Renal pelvis (tissue), 12 donors: ENCODE data around the gene IGSF10. TPM values are rescaled to one million over a fixed set of nuclear protein-coding genes. Genes with fewer than 3 reads are reported as not detected.
"Not testable (repeated sequence)": the region's sequence is repeated elsewhere in the genome, so short reads cannot be mapped to it uniquely, and the experiment has no call there.

Experiments used
- DNase-seq: peaks from one replicate; pipeline ENCODE4 v3.0.0-alpha.2; 2013
- long read RNA-seq, 16 experiments: transcript quantifications; one replicate each; lab custom pipeline, GENCODE V29; 2026
- polyA plus RNA-seq, 3 donors: library from polyadenylated mRNA; unstranded; fragments of 120-200 nt; gene quantifications; one replicate each; pipeline ENCODE4 v1.2.1, GENCODE V29; 2013; ENCODE audit not compliant: insufficient read length in 3 of 3

Gene IGSF10
- 1 to 10 TPM; 2.3 to 2.8 (median 2.4) TPM for polyA plus RNA-seq
- long read RNA-seq, donor 1: 0 reads
- long read RNA-seq, donor 2: 0 reads
- long read RNA-seq, donor 3: 0 reads
- long read RNA-seq, donor 4: 0 reads
- long read RNA-seq, donor 5: 0 reads
- long read RNA-seq, donor 6: 0 reads
- long read RNA-seq, donor 7: 0 reads
- long read RNA-seq, donor 8: 0 reads
- long read RNA-seq, donor 9: 0 reads
- long read RNA-seq, donor 10: 0 reads
- long read RNA-seq, donor 11: 0 reads
- long read RNA-seq, donor 12: 0 reads
- long read RNA-seq, donor 13: 0 reads
- long read RNA-seq, donor 14: 0 reads
- long read RNA-seq, donor 15: 0 reads
- long read RNA-seq, donor 16: 0 reads

DNA sequence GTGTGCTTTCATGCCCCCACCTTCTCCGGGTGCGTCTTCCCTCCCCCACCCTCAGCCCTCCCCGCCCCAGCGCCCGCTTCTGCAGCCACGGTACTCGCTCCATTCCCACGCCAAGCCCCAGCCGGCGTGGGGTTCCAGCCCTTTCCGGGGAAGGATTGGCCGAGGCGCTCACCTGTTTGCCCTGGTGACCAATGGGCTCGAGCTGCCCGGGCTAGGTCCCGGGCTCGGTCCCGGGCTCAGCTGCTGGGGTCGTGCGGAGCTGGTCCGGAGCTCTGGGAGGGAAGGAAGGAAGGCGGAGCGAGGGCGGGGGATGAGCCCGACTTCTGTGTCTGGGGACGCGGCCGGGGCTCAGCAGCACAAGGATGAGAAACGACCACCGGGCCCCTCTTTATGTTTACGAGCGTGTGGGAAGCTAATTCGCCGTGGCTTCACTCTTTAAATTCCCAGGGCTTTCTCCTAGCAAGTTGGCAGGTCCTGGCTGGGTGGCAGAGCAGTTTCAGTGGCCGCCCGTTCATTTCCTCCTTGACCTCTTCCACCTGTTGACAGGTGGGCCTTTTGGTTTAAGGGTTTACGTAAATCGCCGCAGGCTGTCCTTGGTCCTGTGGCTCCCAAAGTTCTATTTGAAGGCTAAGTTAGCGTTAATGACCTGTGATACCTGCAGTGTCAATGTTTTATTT is at the start of gene IGSF10:
Gene IGSF10 (minus strand): TSS at position 288 of the 677 bp plus-strand sequence. CDS start 2,352 bp downstream, outside the sequence.
- peak; percentile 12 for DNase-seq

- not testable (repeated sequence) for DNase-seq
Observed at GRCh38 chr3:151509468-151510135, 48.7 kb upstream of the IGSF10 start.

DNA sequence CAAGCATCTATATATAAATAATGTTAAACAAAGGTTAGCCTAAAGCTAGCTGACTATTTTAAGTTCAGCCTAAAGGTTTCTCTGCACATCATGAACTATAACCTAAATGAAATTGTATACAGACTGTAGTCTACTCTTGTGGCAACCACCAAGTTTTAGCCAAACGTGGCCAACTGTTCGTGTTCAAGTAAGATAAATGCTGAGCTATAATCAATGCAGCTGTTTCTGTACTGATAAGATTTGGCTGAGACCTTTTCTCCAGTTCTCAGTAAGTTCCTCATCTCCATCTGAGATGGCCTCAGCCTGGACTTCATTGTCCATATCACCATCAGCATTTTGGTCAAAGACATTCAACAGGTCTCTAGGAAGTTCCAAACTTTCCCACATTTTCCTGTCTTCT is 43.7 kb upstream of the IGSF10 start:
- no peak for DNase-seq

- DNase-seq: no peak
Observed at GRCh38 chr3:151503074-151503473, 42.2 kb upstream of the IGSF10 start.

DNA sequence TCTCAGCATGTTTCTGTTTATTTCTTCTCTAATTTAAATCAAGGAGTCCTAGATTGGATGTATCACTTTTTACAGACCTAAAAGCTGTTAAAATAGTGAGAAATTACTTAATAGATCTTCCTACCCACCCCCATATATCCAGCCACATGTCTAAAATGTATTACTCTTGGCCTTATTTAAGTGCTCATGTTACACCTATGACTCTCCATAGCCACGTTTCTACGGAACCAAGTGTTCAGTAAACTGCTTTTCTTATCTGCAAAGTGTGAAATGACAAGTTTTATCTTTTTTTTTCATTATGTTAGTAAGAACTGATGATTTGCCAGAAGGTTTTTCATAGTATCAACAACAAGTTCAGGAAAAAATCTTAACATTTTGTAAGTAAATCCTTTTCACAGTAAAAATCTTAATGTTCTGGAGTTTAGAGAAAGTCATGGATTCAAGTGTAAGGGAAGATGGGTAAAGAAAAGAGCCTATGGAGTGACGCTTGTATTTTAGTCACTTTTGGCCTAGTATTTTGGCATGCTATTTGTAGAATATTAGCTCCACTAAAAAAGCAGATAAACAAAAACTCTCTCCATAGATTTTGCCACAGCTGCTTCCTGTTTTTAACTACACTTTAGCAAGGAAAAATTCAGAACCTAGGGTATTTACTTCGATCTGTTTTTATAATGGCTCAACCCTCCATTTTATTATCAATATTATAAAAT is 41.2 kb upstream of the IGSF10 start:
- no peak for DNase-seq

DNA sequence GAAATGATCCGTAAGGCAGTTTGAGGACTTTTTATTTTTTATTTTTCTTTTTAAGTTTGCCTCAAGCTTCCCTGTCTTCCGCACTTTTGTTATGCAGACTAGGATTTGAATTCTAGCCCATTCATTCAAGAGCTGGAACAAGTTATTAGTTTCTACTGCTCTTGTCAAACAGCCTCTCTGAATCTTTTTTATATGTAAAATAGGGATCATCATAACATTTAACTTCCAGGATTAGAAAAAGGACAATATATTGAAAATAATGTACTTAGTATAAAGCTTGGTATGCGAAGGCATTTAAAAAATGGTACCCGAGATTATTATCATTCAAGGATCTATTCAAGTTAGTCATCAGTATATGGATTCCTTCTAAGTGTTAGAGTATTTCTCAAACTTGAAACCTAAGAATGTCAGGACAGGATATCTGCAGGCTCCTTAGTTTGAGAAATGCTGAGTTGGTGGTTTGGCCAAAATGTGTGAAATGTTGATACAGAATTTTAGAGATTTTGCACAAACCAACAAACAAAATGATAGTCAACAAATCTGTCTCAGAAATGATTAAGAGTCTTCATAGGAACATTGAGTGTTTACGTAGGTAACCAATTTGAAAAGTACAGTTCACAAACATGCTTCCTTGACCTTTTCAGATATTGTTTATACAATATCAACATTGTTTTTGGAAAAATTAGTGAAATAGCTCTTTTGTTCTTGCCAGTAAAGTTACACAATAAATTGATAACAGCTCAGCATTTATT is 40.5 kb upstream of the IGSF10 start:
- no peak for DNase-seq

- no peak for DNase-seq
Observed at GRCh38 chr3:151499168-151499567, 38.3 kb upstream of the IGSF10 start.

DNA sequence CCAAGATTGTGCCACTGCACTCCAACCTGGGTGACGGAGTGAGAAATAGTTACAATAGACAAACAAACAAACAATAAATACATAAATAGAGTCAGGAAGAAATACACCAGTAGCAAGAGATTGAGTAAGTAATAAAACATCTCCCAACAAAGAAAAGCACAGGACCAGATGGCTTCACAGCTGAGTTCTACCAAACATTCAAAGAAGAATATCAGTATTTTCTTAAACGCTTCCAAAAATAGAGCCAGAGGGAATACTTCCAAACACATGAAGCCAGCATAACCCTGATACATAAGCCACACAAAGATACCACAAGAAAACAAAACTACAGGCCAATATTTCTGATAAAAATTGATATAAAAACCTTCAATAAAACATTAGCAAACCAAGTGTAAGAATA is 30.7 kb upstream of the IGSF10 start:
- DNase-seq: no peak

DNA sequence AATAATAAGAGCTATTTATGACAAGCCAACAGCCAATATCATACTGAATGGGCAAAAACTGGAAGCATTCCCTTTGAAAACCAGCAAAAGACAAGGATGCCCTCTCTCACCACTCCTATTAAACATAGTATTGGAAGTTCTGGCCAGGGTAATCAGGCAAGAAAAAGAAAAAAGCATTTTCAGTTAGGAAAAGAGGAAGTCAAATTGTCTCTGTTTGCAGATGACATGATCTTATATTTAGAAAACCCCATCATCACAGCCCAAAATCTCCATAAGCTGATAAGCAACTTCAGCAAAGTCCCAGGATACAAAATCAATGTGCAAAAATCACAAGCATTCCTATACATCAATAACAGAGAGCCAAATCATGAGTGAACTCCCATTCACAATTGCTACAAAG is 27.0 kb upstream of the IGSF10 start:
- not testable (repeated sequence) for DNase-seq

- DNase-seq: no peak
Observed at GRCh38 chr3:151483961-151484520, 23.2 kb upstream of the IGSF10 start.

GRCh38 chr3:151483488-151483887 is 22.6 kb upstream of the IGSF10 start:
- no peak for DNase-seq

DNA sequence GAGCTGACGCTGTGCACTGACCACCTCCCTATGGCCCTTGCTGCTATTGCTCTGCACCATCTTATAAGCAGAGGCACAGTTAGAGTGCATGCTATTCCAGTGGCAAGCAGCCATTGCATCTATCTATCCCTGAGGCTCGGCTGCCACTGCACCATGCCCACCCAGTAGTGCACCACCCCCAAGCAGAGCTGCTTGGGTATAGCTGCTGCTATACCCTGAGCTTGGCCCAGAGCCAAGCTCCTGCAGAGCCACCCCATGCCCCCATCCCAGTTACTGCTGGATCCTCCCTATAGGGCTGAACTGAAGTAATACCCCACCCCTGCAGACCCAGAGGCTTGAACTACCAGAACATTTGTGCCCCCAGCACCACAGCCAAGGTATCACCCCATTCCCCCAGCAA is 19.6 kb upstream of the IGSF10 start:
- DNase-seq: no peak

DNA sequence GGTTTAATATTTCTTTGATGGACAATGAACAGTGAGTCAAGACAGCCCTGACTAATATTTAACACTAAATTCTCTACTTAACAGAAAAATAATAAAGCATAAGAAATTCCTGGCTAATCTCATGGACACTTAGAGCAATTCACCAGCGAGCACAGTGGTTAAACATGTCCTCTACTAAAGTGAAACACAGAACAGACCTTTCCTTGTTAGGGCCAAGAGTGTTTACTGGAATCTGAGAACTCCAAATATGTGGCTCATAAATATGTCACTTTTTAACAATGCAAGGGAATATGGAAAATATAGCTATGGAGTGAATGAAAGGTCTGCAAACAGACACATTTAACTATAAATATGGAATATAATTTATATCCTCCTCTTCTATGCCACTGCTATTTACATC is 18.6 kb upstream of the IGSF10 start:
- no peak for DNase-seq

GRCh38 chr3:151478335-151478697 is 17.5 kb upstream of the IGSF10 start:
- DNase-seq: no peak

- no peak for DNase-seq
Observed at GRCh38 chr3:151477591-151478334, 16.9 kb upstream of the IGSF10 start.

- DNase-seq: no peak
Observed at GRCh38 chr3:151476344-151477018, 15.6 kb upstream of the IGSF10 start.

DNA sequence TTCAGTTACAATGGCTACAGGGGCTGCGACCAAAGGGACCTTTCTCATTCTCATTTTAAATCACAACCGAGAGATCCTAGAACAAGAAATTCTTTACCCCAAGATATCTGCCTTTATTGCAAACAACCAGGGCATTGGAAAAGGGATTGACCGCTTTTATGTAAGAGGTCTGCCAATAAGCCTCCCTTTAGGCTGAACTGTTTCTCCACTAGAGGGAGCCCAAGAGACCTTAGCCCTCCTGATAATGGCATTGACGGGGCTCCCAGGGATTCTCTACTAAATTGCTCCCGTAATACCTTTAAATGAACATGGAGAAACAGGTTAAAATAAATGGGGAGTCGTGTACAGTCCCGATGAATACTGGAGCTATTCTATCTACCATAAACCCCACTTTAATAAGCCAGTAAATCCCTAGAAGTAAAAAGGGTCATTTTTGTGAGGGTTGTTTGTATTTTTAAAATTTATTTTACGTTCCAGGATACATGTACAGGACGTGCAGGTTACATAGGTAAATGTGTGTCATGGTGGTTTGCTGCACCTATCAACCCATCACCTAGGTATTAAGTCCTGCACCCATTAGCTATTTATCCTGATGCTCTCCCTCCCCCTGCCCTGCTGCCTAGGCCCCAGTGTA is 7.5 kb upstream of the IGSF10 start:
- DNase-seq: no peak

- DNase-seq: no peak
Observed at GRCh38 chr3:151467069-151467468, 6.2 kb upstream of the IGSF10 start.

- no peak for DNase-seq
Observed at GRCh38 chr3:151462991-151463390, 2.1 kb upstream of the IGSF10 start.
